Measurements from ENCODE around the gene MISP3.
"Not testable (repeated sequence)": the region's sequence is repeated elsewhere in the genome, so short reads cannot be mapped to it uniquely, and the experiment has no call there.

GRCh38 chr19:14026652-14027192 is 45.9 kb upstream of the MISP3 start:
- not testable (repeated sequence) for TF ChIP-seq CTCF, POLR2A (IDR thresholded peaks at IDR 0.05)
